SU-DHL-6 (cell line): ENCODE measurements around the gene RNF157.

Experiments
- EZH2phosphoT487 ChIP-seq: fragments of 200-600 bp; sonication (generic), shearing (Covaris generic); conservative IDR thresholded peaks from 2 replicates; pipeline ENCODE4 v1.6.1; 2018; ENCODE audit warnings: mild to moderate bottlenecking, antibody characterized with exemption, low read length, moderate library complexity, mixed read lengths
- TF ChIP-seq, protein P1 (sequence below): fragments of 200-600 bp; sonication (generic); IDR thresholded peaks from one replicate; pipeline ENCODE4 v1.5.1; 2017; ENCODE audit warnings: antibody characterized with exemption, mild to moderate bottlenecking, low read length, moderate library complexity; ENCODE audit not compliant: insufficient read depth, poor library complexity, severe bottlenecking

DNA sequence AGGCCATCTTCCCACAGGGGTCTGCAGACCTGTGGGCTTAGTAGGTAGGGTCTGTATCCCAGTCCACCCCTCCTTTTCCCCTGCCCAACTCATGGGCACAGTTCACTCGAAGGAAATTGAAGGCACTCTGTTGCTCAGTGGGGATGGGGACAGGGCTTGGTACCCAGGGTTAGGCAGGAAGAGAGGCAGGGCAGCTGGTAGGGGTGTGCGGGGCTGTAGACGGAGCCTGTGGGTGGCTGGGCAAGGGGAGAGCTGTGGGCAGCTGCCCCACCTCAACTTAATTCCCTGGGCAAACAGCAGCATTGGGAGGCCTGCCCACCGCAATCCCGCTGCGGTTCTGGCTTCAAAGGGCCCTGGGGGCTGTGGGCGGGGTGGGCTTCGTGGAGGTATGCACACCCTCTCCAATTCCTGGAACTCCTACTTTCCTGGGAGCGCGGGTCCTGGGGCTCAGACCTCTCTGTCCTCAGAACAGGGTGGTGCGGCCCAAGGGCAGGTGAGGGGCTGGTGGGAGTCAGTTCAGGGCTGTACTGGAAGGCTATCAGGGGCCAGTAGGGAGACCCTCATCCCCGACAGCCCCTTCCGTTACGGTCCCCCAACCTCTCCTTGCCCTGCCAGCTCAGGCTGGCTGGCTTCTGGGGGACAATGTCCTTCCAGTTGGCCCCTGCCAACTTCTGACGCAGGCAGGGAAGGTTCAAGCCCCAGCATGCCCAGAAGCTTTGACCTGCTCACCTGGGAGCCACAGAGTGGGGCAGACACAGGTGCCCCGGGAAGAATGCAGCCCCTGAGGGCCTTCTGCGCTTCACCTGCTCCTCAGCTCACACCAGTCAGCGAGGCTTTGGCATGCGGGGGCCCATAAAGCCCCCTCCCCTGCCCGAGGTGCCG is 108.4 kb downstream of the RNF157 start:
- TF ChIP-seq, protein P1, sequence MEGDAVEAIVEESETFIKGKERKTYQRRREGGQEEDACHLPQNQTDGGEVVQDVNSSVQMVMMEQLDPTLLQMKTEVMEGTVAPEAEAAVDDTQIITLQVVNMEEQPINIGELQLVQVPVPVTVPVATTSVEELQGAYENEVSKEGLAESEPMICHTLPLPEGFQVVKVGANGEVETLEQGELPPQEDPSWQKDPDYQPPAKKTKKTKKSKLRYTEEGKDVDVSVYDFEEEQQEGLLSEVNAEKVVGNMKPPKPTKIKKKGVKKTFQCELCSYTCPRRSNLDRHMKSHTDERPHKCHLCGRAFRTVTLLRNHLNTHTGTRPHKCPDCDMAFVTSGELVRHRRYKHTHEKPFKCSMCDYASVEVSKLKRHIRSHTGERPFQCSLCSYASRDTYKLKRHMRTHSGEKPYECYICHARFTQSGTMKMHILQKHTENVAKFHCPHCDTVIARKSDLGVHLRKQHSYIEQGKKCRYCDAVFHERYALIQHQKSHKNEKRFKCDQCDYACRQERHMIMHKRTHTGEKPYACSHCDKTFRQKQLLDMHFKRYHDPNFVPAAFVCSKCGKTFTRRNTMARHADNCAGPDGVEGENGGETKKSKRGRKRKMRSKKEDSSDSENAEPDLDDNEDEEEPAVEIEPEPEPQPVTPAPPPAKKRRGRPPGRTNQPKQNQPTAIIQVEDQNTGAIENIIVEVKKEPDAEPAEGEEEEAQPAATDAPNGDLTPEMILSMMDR, result no peak
- TF ChIP-seq EZH2phosphoT487, result no peak
